Stimulated activated CD8-positive, alpha-beta memory T cell treated with anti-CD3 and anti-CD28 coated beads, Interleukin-4, amount 100 ng/mL, for 4 hours (primary cell): ENCODE results near the gene UBE2E2.

Experiments
- DNase-seq, 2 donors: peaks; one replicate each; pipeline ENCODE4 v3.0.0-alpha.2; 2020; ENCODE audit warnings: low read depth in 2 of 2, low spot score in 1 of 2

UBE2E2 gene

DNA sequence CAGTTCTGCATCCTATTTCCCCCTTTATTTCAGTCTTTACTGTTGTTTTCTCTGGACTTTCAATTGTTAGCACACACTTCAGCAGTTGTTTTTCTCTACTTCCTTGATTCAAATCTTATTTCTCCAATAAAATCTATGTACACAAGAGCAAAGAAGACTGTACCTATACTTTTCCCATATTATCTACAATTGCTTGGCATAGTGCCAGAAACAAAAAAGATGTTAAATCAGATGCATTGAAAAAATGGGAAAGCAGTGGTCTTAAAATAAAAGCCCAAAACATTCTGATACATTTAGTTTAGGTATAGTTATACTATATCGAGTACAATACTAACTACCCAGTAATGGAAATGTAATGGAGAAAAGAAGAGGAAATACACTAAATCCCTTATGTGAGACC lies 265.1 kb downstream of the UBE2E2 start:
- DNase-seq = no peak

GRCh38 chr3:23474580-23475357 lies 271.6 kb downstream of the UBE2E2 start:
- no peak for DNase-seq

GRCh38 chr3:23475446-23475845 lies 272.3 kb downstream of the UBE2E2 start:
- no peak for DNase-seq

GRCh38 chr3:23479026-23479425 lies 275.9 kb downstream of the UBE2E2 start:
- no peak for DNase-seq

GRCh38 chr3:23479615-23480328 lies 276.6 kb downstream of the UBE2E2 start:
- DNase-seq = no peak

- no peak for DNase-seq
Measured at GRCh38 chr3:23480329-23480714, 277.2 kb downstream of the UBE2E2 start.

- DNase-seq = no peak
Measured at GRCh38 chr3:23481011-23481615, 278.0 kb downstream of the UBE2E2 start.

GRCh38 chr3:23481616-23482278 lies 278.6 kb downstream of the UBE2E2 start:
- DNase-seq = no peak

- no peak for DNase-seq
Measured at GRCh38 chr3:23484386-23484785, 281.3 kb downstream of the UBE2E2 start.

DNA sequence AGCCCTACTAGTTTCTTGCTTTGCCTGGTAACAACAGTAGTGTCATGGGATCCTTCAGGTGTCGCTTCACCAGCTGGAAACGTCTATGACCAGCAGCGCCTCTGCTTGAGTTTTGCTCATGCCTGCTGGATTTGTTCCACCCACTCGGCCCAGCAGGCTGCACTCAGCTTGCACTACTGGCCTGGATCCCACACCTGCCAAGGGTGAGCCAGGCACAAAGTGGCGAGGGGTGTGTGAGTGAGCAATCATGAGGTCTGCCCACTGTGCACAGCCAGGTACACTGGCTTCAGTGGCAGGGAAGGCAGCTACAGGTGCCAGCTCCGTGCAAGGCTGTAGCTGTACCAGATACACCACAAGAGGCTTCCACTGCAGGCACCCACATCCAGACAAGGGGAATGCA lies 282.8 kb downstream of the UBE2E2 start:
- DNase-seq = no peak

DNA sequence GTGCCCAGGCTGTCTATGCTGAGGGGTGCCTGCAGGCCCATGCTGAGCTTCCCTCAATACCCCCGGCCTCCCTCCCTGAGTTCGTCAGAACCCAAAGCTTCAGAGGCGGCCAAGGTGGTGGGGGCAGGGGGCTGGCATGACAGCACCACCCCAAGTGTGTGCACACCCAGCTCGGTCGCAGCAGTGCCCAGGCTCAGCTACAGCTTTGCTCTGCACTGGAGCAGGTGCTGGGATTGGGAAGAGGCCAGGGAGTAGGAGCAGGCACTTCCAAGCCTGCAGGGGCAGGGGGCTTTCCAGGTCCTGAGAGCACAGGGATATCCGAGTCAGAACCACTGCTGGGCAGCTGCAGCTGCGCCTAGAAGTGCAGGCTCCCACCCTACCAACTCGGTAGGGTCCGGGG lies 283.9 kb downstream of the UBE2E2 start:
- DNase-seq = no peak

DNA sequence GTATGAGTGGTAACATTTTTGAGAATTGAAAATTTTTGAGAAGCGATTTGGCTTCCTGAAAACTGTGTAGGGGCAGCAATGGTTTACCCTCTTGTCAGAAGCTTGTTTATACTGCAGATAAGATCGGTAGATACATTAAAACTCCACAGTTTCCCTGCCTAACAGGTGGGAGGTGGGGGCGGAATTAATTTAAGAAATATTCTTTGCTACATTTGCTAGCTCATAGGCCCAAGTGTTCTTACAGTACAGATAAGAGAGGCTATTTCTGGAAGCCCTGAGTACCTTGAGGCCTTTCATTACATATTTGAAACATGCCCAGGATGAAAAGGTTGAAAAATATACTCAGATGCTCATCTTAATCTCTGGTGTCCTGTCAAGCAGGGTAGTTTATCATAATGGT lies 285.5 kb downstream of the UBE2E2 start:
- no peak for DNase-seq

GRCh38 chr3:23489300-23490158 lies 286.4 kb downstream of the UBE2E2 start:
- DNase-seq = no peak

DNA sequence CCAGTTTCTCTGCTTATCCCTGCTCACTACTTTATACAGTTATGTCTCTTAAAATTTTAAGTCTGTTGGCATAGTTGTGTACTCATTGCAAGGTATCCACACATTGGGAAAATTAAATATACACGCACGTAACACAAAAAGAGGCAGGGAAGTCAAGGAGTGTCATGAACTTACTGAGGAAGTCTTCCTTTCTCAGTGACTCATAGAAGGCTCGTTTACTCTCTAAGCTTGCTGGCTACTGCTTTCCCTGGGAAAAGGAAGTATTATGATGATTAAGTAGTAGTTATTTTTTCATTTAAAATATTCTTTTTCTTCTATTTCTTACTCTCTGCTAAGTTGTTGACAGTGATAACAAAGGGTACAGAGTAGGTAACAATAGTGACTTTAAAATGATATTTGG lies 287.3 kb downstream of the UBE2E2 start:
- DNase-seq = no peak

DNA sequence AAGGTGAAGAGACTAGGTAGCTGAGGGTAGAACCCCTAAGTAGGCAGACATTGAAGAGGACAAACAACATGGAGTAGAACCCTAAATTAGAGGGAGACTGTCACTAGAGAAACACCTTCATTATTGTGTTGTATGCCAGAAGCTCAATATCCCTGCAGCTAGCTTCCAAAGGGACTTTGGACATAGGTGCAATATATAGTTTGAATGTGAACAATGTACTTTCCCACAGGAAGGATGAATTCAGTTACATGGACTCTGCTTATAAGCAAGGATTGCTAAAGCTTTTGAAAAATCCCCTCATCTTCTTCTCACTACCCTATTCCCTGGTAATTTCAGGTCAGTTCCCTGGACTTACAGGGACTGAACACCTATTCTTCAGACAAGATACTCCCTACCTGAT lies 288.9 kb downstream of the UBE2E2 start:
- DNase-seq = no peak

DNA sequence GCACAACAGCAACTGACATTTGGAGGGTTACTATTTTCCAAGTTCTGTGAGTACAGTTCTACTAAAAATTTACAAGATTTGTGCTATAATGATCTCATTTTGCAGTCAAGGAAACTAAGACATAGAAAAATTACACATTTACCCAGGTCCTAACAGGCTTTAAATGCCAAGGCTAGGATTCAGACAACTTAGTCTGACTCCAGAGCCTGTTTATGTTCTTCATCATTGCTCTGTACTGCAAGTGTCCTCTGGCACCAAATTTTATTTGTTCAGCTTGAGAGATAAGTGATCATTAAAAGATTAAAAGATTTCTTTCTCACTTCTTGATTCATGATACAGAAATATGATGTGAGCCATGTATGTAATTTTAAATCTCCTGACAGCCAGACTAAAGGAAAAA lies 290.8 kb downstream of the UBE2E2 start:
- no peak for DNase-seq

DNA sequence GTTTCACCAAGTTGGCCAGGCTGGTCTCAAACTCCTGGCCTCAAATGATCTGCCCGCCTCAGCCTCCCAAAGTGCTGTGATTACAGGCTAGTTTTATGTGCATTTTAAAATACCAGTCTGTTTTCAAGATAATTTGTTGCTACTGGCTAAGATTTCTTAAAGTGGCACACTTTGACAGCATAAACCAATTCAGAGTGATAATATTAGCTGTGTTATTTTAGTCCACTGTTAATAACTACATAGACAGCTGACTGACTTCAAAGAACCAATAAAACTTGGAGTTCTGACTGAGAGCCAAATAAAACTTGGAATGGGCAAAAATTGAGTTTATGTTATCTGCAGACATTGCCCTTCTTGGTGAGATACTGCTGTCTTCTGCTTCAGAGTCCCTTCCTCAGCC lies 291.8 kb downstream of the UBE2E2 start:
- DNase-seq = no peak

GRCh38 chr3:23495507-23495906 lies 292.4 kb downstream of the UBE2E2 start:
- DNase-seq = no peak

DNA sequence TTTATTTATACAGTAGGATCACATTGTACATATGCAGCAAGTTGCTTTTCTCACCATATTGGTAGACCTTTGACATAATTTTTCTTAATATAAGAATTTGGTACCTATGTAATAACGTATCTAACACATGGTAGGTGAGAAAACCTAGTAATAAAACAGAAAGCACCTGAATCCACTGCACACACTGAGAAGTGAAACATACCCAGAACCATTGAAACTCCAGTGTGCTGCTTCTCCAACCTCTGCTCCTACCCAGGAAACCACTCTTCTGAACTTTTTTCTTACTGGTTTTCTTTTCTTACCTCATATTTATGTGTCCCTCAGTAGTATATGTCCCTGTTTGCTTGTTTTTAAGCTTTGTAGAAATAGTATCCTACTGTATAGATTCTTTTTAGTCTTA lies 293.0 kb downstream of the UBE2E2 start:
- DNase-seq = no peak

DNA sequence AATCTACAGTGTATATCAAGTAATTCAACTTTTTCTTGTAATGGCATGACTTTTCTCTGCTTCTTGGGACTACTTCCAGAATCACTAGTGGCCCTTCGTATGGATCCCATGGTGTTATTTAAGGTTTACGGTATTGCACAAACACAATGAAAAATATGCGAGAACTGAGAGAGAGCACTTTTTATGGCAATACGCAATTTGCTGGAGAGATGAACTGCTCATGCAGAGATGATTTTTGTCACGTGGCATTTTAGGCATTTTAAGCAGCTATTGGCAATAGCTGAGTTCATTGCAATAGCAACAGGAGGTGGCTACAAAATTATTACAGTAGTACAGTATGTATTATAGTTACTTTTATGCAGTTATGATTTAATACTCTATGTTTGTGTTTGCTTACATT lies 294.0 kb downstream of the UBE2E2 start:
- no peak for DNase-seq
